Activated naive CD4-positive, alpha-beta T cell treated with Interleukin-2 at 50 U/mL for 16 hours (primary cell): ENCODE results near the gene CMIP.
A peak's percentile ranks its signal among the peaks of the same experiment; 100 is the strongest.

Experiments
- DNase-seq: peaks from one replicate; pipeline ENCODE4 v3.0.0-alpha.2; 2020

CMIP gene

DNA sequence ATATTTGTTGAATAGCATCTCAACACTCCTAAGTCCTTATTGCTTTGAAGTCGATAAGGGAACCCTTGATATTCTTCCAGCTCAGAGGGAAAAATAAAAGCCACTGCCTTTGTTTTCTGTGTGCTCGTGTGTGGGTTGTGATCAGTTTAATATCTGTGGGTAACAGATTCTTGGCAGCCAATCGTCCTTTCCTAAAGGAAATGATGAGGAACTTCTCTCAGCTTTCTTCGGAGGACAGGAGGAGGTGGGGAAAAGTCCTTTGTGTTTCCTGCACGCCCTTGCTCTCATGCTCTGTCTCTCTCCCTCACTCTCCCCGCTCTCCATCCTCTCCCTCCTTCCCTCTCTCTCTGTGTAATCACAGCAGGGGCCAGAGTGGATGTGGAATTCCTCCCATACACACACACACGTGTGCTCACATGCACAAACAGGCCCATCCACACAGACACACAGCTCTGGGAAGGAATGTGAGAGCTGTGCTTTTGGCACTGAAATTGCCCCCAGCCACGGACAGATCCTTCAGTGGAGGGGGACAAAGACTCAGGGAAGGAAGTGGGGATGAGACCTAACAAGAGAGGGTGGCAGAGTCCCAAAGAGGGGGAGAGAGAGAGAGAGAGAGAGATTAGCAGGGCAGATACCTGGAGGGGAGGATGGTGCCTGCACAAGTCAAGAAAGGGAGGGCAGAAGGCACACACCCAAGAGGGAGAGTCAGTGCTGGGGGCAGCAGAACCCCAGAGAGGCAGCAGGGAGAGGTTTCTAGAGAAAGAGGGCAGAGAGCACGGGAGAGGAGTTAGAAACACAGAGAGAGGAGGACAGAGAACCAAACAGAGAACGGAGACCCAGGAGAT lies 250.9 kb downstream of the CMIP start:
- DNase-seq, result no peak

GRCh38 chr16:81696166-81696960 lies 251.8 kb downstream of the CMIP start:
- DNase-seq, result no peak

DNA sequence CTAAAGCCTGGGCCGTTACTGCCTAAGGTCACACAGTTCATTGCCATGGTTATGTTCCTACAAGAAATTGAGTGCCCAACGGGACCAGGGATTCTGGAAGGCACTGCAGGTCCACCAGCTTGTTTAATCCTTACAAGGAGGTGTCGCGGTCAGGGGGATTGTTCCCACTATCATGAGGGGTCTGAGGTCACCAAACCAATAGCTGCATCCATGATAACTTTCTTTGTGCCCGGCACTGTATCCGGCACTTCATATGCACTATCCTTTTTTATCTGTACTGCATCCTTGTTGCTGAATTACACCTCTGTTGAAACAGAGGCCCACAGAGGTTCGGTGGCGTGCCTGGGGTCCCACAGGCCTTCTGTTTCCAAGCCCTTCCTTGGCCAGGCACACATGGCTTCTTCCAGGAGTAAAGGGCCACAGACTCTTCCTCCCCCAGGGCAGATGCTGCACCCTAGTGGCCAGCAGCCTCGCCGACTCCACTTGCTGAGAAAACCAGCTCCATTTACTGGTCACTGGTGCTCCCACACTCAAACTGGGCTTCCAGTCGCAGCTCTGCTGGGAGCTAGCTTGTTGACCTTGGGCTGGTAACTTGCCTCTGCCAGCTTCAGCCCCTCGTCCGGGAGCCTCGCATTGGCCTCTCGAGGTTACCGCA lies 252.5 kb downstream of the CMIP start:
- DNase-seq, result peak; percentile 50

GRCh38 chr16:81697616-81698309 lies 253.2 kb downstream of the CMIP start:
- no peak for DNase-seq

- DNase-seq, result no peak
These were observed 253.7 kb downstream of the CMIP start for GRCh38 chr16:81698310-81698641.

DNA sequence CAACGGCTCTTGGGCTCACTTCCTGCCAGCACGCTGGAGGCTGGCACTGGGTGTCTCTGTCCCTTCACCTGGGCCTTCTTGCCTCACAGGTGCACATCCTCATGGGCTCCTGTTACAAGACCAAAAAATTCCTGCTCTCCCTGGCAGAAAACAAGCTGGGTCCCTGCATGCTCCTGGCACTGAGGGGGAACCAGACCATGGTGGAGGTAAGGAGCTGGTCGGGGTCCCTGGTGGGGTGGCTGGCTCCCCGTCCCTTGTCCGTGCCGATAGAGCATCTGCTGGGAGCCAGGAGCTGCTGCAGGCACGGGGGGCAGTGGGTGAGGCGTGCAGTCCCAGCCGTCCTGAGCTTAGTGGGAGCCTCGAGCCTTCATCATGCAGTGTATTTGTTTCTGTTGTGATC lies 255.0 kb downstream of the CMIP start:
- no peak for DNase-seq

DNA sequence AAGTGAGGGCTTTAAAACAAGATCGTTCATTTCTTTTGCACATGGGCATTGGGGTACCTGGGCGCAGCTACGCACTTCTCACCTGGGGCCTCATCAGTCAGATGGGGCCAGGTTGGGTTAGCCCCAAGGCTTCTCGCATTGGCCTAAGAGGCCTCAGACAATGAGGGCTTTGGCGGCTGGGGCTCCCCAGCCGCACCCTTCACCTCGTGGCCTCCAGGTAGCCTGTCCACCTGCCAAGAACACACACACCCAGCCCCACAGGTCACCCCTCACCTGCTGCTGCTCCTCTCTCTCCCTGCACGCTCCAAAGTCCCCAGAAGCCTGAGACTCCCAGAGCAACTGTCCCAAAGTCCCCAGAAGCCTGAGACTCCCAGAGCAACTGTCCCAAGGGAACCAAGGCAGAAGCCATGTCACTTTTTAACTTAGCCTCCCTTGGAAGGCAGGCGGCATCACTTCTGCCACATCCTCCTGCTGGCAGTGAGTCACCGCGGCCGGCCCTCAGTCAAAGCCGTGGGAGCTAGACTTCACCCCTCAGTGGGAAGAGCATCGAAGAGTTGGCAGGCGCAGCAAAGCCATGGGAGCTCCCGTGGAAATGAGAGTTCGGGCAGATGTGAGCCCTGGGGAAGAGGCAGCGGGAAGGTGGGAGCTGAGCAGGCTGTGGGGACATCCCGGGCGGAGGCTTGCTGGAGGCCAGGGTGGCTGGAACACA lies 255.6 kb downstream of the CMIP start:
- no peak for DNase-seq

- DNase-seq, result no peak
These were observed 256.2 kb downstream of the CMIP start for GRCh38 chr16:81700780-81701165.

GRCh38 chr16:81701296-81701970 lies 256.8 kb downstream of the CMIP start:
- no peak for DNase-seq

DNA sequence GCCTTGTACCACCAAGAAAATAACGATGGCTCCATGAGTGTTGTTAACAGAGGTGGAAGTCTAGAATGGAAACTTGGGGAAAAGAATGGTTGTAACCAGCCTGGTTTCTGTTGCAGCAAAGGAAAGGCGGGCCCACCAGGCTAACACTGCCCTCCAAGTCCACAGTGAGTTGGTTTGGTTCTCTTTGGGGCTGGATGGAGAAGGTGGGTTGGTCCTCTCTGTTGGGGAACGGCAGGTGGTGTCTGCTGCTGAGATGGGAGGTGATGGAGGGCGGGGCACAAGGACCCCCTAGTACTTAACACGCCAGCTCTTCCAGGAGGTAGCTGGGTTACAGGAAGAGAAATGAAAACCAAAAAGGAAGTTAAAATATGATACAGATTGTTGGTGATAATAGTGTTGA lies 257.9 kb downstream of the CMIP start:
- DNase-seq, result no peak

DNA sequence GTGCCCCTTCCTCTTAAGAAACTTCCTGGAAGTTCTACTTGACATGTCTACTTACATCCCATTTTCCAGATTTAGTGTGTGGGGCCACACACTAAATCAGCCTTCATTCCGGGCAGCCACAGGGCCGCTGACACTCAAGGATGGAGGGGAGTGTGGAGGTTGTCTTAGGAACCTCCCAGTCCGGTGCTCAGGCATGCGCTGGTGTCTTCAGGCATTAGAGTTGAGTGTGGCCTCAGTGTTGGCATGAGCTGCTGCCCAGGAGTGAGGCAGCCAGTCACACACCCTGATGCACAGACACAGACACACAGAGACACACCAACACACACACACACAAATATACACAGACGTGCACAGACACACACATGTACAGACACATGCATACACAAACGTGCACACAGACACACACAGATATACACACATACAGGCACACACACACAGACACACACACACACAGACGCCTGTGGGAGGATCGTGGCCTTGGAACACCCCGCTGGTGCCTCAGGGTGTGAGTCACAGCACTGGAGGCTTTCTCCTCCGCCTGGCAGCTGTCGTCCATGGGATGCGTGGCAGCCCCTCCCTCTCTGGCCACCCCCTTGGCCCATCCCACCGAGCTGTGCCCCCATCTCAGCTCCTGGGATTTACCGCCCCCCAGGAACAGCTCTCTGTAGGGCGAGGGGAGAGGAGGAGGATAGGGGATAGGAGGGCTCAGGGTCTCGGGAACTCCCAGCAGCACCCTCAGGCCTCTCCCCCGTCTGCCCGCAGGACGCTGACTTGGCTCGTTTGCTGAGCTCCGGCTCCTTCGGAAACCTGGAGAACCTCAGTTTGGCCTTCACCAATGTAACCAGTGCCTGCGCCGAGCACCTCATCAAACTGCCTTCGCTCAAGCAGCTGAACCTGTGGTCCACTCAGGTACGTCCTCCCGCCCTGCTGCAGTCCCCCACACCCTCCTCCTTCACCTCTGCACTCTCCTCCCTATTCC lies 258.9 kb downstream of the CMIP start:
- no peak for DNase-seq

- DNase-seq, result no peak
These were observed 260.7 kb downstream of the CMIP start for GRCh38 chr16:81705261-81705660.

DNA sequence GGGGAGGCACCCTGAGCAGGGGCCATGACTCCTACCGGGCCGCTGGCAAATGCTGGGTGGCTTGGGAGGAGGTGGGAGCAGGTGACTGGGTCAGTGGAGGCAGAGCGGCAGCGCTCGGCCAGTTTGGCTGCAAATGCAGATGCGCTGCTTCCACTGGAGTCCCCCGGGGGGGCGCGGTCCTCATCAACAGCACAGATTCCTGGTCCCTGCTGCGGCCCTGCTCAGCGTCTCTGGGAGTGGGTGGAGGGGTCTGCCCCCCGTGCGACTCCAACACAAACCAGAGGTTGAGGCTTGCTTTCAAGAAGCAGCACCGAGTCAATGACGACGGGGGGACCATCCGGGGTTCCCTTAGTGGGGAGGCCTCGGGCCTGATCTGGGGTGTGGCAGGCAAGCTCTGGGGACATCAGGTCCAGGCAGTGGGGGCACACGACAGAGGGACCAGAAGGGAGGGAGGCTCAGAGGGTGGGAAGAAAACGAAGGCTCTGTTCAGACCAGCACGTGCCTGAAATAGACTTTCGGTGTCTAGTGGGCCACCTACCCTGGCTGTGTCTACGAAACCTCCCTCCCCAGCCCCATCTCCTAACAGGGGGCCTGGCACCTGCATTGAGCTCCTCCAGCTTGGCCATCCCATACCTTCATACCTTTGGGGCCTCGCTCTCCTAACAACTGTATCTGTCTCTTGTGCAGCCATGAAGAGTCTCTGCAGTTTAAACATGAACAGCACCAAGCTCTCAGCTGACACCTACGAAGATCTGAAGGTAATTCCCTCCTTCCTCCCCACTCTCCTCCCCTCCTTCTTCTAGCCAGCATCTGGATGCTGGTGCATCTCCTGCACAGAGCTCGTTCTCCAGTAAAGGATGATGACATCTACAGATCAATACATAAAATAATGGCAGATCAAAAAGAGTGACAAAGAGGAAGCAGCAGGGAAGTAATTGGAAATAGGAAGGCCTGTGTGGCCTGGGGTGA lies 262.0 kb downstream of the CMIP start:
- no peak for DNase-seq

GRCh38 chr16:81707411-81708265 lies 263.0 kb downstream of the CMIP start:
- DNase-seq, result no peak

DNA sequence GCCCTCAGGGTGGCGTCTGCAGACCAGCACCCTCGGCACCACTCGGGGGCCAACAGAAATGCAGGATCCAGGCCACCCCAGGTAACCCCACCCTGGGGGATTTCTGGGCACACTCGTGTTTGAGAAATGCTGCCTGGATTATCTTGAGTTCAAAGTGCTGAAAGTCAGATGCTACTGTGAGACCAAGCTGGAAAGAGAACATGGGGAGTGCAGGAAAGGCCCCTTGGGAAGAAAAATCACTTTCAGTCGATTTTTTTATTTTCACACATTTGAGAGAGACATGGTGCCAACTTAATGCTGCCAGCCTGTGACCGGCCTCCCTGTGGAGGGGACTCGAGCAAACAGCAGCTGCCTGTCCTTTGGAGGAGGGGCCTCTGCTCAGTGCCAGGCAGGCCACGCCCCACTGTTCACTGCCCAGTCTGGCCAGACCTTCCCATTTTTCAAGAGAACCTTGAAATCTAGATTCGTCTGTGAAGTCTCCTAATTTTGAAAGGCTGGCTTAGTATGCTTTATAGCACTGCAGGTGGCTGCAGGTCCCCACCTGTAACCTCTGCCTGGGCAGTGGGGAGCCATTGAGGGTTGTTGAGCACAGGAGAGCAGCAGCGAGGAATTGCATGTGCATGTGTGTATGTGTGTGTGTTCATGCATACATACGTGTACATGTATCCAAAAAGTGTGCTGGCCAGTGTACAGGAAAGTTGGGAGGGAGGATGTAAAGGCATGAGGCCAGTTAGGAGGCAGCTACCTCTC lies 263.8 kb downstream of the CMIP start:
- no peak for DNase-seq

DNA sequence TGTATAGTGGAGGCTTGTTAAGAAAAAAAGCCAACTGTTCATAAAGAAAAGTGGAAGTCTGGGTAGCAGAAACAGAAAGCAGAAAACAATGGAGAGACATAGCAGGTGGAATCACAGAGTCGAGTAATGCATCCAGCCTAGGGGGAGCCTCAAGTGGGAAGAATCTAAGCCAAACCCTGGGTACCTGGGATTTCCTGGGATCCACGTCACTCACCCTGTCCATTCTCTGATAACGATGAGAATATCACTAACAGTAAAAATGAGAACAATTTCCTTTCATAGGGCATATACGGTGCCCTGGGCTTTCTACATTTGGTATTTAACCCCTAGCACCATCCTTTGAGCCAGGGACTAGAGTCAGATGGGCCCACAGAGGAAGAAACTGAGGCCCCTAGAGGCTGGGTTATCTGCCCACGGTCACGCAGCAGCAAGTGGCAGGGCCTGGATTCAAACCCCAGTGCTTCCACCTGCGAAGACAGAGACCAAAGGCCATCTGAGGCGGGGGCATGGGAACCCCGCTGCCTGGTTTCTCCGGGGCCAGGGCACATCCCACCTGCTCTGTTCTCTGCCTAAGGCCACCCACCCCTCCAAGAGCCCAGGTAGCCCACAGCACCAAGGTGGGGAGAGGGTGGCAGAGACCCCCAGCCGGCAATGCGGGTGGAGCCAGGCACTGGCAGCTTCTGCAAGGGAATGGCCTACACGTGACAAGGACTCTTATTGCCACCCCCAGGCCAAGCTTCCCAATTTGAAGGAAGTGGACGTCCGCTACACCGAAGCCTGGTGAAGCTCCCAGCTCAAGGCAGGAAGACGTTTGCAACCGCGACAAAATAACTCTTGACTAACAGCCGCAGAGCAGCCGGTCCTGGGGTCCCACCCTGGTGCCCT lies 264.6 kb downstream of the CMIP start:
- DNase-seq, result no peak

DNA sequence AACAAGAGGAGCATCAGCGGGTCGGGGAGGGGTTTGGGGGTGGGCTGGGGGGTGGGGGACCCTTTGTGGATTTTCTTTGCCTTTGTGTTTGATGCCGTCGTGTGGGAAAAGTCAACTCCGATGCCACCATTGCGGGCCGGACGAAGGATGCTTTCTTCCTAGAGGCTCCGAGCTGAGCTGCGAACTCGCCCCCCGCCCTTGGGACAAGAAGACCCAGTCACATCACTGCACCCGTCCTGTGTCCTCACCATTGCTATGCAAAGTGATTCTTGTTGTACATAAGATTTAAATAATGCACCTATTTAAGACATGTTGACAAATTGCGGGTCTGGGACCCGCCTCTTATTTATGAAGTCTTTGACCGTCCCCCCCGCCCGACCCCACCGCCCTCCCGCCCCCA lies 265.4 kb downstream of the CMIP start:
- no peak for DNase-seq
